ES-I3 (cell line): ENCODE data around the gene IGLL5.

Source experiments
- H3K36me3 ChIP-seq: 2 replicates; pipeline ENCODE4 v1.6.1; 2013; ENCODE audit warnings: mild to moderate bottlenecking, low read length, control low read depth, moderate library complexity; ENCODE audit not compliant: insufficient read depth
- H3K4me1 ChIP-seq: 2 replicates; pipeline ENCODE4 v1.6.1; 2013; ENCODE audit warnings: mild to moderate bottlenecking, control low read depth, low read length; ENCODE audit not compliant: insufficient read depth
- H3K9ac ChIP-seq: 2 replicates; pipeline ENCODE4 v1.6.1; 2013; ENCODE audit warnings: low read depth, mild to moderate bottlenecking, low read length, moderate library complexity
- H3K9me3 ChIP-seq: 2 replicates; pipeline ENCODE4 v1.6.1; 2013; ENCODE audit warnings: mild to moderate bottlenecking, low read length, moderate library complexity; ENCODE audit not compliant: control insufficient read depth, insufficient read depth

IGLL5 gene

GRCh38 chr22:22927888-22928665 lies 40.5 kb downstream of the IGLL5 start:
- Histone ChIP-seq H3K9me3 (no peaks in the 10 kb centered on the region), H3K9ac (no peak overlapping the region)

GRCh38 chr22:22928666-22929380 lies 41.2 kb downstream of the IGLL5 start:
- H3K9ac ChIP-seq = no peak overlapping the region

More at GRCh38 chr22:22927888-22928665, 40.5 kb downstream of the IGLL5 start:
- Histone ChIP-seq H3K4me1 (peaks cover 16% of the 10 kb centered on the region), H3K36me3 (no peaks in the 10 kb centered on the region)

GRCh38 chr22:22929381-22930221 lies 42.0 kb downstream of the IGLL5 start:
- no peaks in the 10 kb centered on the region for H3K36me3 ChIP-seq
- peaks cover 16% of the 10 kb centered on the region for H3K4me1 ChIP-seq
- no peak overlapping the region for H3K9ac ChIP-seq
- no peaks in the 10 kb centered on the region for H3K9me3 ChIP-seq

More at GRCh38 chr22:22928666-22929380, 41.2 kb downstream of the IGLL5 start:
- peaks cover 16% of the 10 kb centered on the region for H3K4me1 ChIP-seq
- H3K36me3 ChIP-seq = no peaks in the 10 kb centered on the region
- no peaks in the 10 kb centered on the region for H3K9me3 ChIP-seq

- no peaks in the 10 kb centered on the region for H3K36me3 ChIP-seq
- peaks cover 16% of the 10 kb centered on the region for H3K4me1 ChIP-seq
- no peaks in the 10 kb centered on the region for H3K9me3 ChIP-seq
- no peak overlapping the region for H3K9ac ChIP-seq
Measured at GRCh38 chr22:22930222-22930497, 42.5 kb downstream of the IGLL5 start.

GRCh38 chr22:22930571-22931556 lies 43.2 kb downstream of the IGLL5 start:
- H3K9ac ChIP-seq = no peak overlapping the region
- no peaks in the 10 kb centered on the region for H3K36me3 ChIP-seq
- peaks cover 10% of the 10 kb centered on the region for H3K4me1 ChIP-seq
- no peaks in the 10 kb centered on the region for H3K9me3 ChIP-seq

- Histone ChIP-seq H3K9ac (no peak overlapping the region), H3K36me3 (no peaks in the 10 kb centered on the region), H3K4me1 (peaks cover 8% of the 10 kb centered on the region), H3K9me3 (no peaks in the 10 kb centered on the region)
Measured at GRCh38 chr22:22931557-22932270, 44.1 kb downstream of the IGLL5 start.

GRCh38 chr22:22932512-22932941 lies 44.9 kb downstream of the IGLL5 start:
- peaks cover 7% of the 10 kb centered on the region; the same call in 1 of the 2 replicates for H3K4me1 ChIP-seq
- H3K9me3 ChIP-seq = no peaks in the 10 kb centered on the region
- no peak overlapping the region for H3K9ac ChIP-seq
- H3K36me3 ChIP-seq = no peaks in the 10 kb centered on the region

GRCh38 chr22:22933100-22933806 lies 45.6 kb downstream of the IGLL5 start:
- Histone ChIP-seq H3K9ac (no peak overlapping the region), H3K9me3 (no peaks in the 10 kb centered on the region), H3K36me3 (no peaks in the 10 kb centered on the region), H3K4me1 (peaks cover 7% of the 10 kb centered on the region; the same call in 1 of the 2 replicates)

- no peaks in the 10 kb centered on the region for H3K9me3 ChIP-seq
- H3K36me3 ChIP-seq = no peaks in the 10 kb centered on the region
- H3K9ac ChIP-seq = no peak overlapping the region
- H3K4me1 ChIP-seq = peaks cover 3% of the 10 kb centered on the region; the same call in 1 of the 2 replicates
Measured at GRCh38 chr22:22933807-22934542, 46.4 kb downstream of the IGLL5 start.

- no peaks in the 10 kb centered on the region for H3K9me3 ChIP-seq
- no peaks in the 10 kb centered on the region for H3K36me3 ChIP-seq
- H3K4me1 ChIP-seq = peaks cover 3% of the 10 kb centered on the region; the same call in 1 of the 2 replicates
- no peak overlapping the region for H3K9ac ChIP-seq
Measured at GRCh38 chr22:22934543-22935055, 47.0 kb downstream of the IGLL5 start.

- H3K36me3 ChIP-seq = no peaks in the 10 kb centered on the region
- no peak overlapping the region for H3K9ac ChIP-seq
- H3K9me3 ChIP-seq = no peaks in the 10 kb centered on the region
- H3K4me1 ChIP-seq = peaks cover 3% of the 10 kb centered on the region; the same call in 1 of the 2 replicates
Measured at GRCh38 chr22:22935056-22935545, 47.5 kb downstream of the IGLL5 start.
